Endothelial cell of umbilical vein (primary cell): ENCODE measurements around the gene GRM5. TPM values are rescaled to one million over a fixed set of nuclear protein-coding genes. Genes with fewer than 3 reads are reported as not detected.
"Not testable (repeated sequence)": the region's sequence is repeated elsewhere in the genome, so short reads cannot be mapped to it uniquely, and the experiment has no call there.

Experiments
- BruUV-seq: library from RNA; stranded (reverse); fragments of 400-500 nt; replicated peaks from 2 replicates; lab custom pipeline; 2021; lab: Mats Ljungman, UMichigan
- CTCF ChIA-PET: fragments of 300-600, 350-600 bp; sonication (Branson Sonifier 250); formaldehyde crosslinking; loops from one replicate; lab custom pipeline; 2021; ENCODE audit warnings: antibody characterized with exemption, inconsistent platforms; lab: Charles Lee
- POLR2A ChIA-PET: fragments of 300-600, 350-600 bp; sonication (Branson Sonifier 250); formaldehyde crosslinking; loops from one replicate; lab custom pipeline; 2021; ENCODE audit warnings: antibody characterized with exemption, inconsistent platforms; lab: Charles Lee
- DNase-seq: peaks from one replicate; pipeline ENCODE4 v3.0.0-alpha.2; 2011; ENCODE audit warnings: low read depth, low spot score
- FAIRE-seq: peaks from 2 replicates; lab custom pipeline; 2011; peaks lifted over from hg19 to GRCh38; lab: Jason Lieb, UNC
- H2AFZ ChIP-seq: 2 replicates; pipeline ENCODE4 v1.6.0; 2012; ENCODE audit warnings: low read depth, low read length, control low read depth, inconsistent platforms
- H3K27ac ChIP-seq: 2 replicates; pipeline ENCODE4 v1.5.1; 2011; ENCODE audit warnings: low read depth, mild to moderate bottlenecking, control low read depth, low read length, moderate library complexity; ENCODE audit not compliant: insufficient read depth
- H3K27me3 ChIP-seq, 2 experiments: 2 replicates each; pipeline versions ENCODE4 v1.6.0 to v1.6.1; 2011; ENCODE audit warnings: low read length in 2 of 2, mixed read lengths in 1 of 2; ENCODE audit not compliant: control insufficient read depth in 2 of 2, insufficient read depth in 2 of 2
- H3K36me3 ChIP-seq, 2 experiments: 2 replicates in 1 of 2; 3 replicates in 1 of 2; pipeline ENCODE4 v1.5.1; 2011; ENCODE audit warnings: low read length in 2 of 2, mild to moderate bottlenecking in 1 of 2, moderate library complexity in 1 of 2; ENCODE audit not compliant: control insufficient read depth in 2 of 2, insufficient read depth in 2 of 2; ENCODE audit errors: extremely low read depth in 1 of 2
- H3K4me1 ChIP-seq: 3 replicates; pipeline ENCODE4 v1.5.1; 2011; ENCODE audit warnings: mild to moderate bottlenecking, low read length; ENCODE audit not compliant: control insufficient read depth, insufficient read depth; ENCODE audit errors: extremely low read depth
- H3K4me2 ChIP-seq: 2 replicates; pipeline ENCODE4 v1.6.1; 2011; ENCODE audit warnings: low read length, control low read depth, mixed read lengths; ENCODE audit not compliant: insufficient read depth
- H3K4me3 ChIP-seq, 3 experiments: fragments of 200-600 bp in 1 of 3; sonication (generic), shearing (Covaris generic) in 1 of 3; replicated peaks in 1 of 3; 2 replicates each; pipeline ENCODE4 v1.5.1; 2011 to 2016; ENCODE audit warnings: control low read depth in 3 of 3, low read length in 3 of 3, mild to moderate bottlenecking in 2 of 3, inconsistent platforms in 1 of 3, low read depth in 1 of 3, moderate library complexity in 1 of 3; ENCODE audit not compliant: insufficient read depth in 1 of 3
- H3K79me2 ChIP-seq: 2 replicates; pipeline ENCODE4 v1.6.0; 2012; ENCODE audit warnings: low read length, inconsistent platforms; ENCODE audit not compliant: control insufficient read depth, insufficient read depth
- H3K9ac ChIP-seq: replicated peaks from 2 replicates; pipeline ENCODE3; 2011; ENCODE audit warnings: low read length, control low read depth; ENCODE audit not compliant: insufficient read depth; ENCODE audit errors: extremely low read depth
- H3K9me1 ChIP-seq: replicated peaks from 3 replicates; pipeline ENCODE4 v1.6.0; 2011; ENCODE audit warnings: mild to moderate bottlenecking, low read length; ENCODE audit not compliant: control insufficient read depth, insufficient read depth; ENCODE audit errors: extremely low read depth
- H3K9me3 ChIP-seq: replicated peaks from 2 replicates; pipeline ENCODE4 v1.5.1; 2012; ENCODE audit warnings: low read length, inconsistent platforms; ENCODE audit not compliant: control insufficient read depth, insufficient read depth
- H4K20me1 ChIP-seq: replicated peaks from 2 replicates; pipeline ENCODE3; 2011; ENCODE audit warnings: mild to moderate bottlenecking, low read length; ENCODE audit not compliant: control insufficient read depth, insufficient read depth; ENCODE audit errors: extremely low read depth
- POLR2A ChIP-seq: IDR thresholded peaks from 2 replicates; pipeline ENCODE4 v1.6.1; 2012; ENCODE audit warnings: low read depth, mild to moderate bottlenecking, control low read depth, low read length
- dilution Hi-C: fragments of 300-500 bp; cut with MboI; formaldehyde crosslinking; loops from one replicate; pipeline ENCODE4 v1.15.0; 2019; ENCODE audit warnings: low sequenced_read_pairs; ENCODE audit not compliant: extremely low pct_ligation_motif_present
- intact Hi-C: fragments of 100-400 bp; cut with micrococcal nuclease; formaldehyde crosslinking; loops from one replicate; pipeline ENCODE4 v1.10.0; 2022
- polyA plus RNA-seq, 4 experiments: library from polyadenylated mRNA; depleted of rRNA in 3 of 4; stranded (reverse) in 3 of 4; unstranded in 1 of 4; fragments of >200 nt; gene quantifications; 2 replicates each; pipeline versions ENCODE4 v1.2.1 to v1.2.3, GENCODE V29; 2011 to 2012; ENCODE audit warnings: missing spikeins in 1 of 4
- total RNA-seq: library from RNA; stranded (reverse); gene quantifications from 2 replicates; pipeline ENCODE4 v1.2.3, GENCODE V29; 2021

The GRM5 gene
- total and polyA plus RNA-seq, 2 donors (not counting 3 experiments of a cell fraction or from before 2014, with no cell fraction given), result 0.10 to 0.11 TPM

DNA sequence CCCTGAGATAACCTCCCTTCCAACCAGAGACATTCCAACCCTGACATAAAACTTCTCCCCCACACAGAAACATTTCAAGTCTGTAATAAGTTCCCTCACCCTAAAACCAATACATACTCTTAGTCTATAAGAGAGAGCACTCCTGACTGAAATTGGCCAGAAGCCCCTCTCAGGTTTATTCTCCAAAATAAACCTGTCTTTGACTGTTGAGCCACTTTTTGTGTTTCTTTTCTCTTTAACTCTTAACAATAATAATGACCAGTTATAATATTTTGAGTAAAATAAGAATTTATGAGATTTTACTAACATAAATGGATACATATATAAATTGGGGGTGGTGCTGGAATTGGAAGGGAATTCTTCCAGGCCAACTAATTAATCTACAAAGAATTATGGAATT lies 93.6 kb downstream of the GRM5 start:
- no peak overlapping the region for H3K4me3 ChIP-seq
- BruUV-seq, result no TSS peak
- CTCF ChIA-PET, result no interaction called here
- H3K9ac ChIP-seq, result no peak overlapping the region
- no peak for TF ChIP-seq POLR2A
- H3K79me2 ChIP-seq, result no peaks in the 10 kb centered on the region
- H3K36me3 ChIP-seq, result no peaks in the 10 kb centered on the region
- H3K9me3 ChIP-seq, result no peaks in the 10 kb centered on the region
- H3K9me1 ChIP-seq, result no peaks in the 10 kb centered on the region
- intact Hi-C loops (no loop called here), dilution Hi-C loops (no loop called here)
- no peak overlapping the region for H3K4me2 ChIP-seq
- POLR2A ChIA-PET, result no interaction called here
- no peaks in the 10 kb centered on the region for H4K20me1 ChIP-seq
- H3K27ac ChIP-seq, result no peak overlapping the region
- no peak overlapping the region for H2AFZ ChIP-seq
- no peaks in the 10 kb centered on the region for H3K27me3 ChIP-seq
- FAIRE-seq (no peak), DNase-seq (no peak)
- no peaks in the 10 kb centered on the region for H3K4me1 ChIP-seq

DNA sequence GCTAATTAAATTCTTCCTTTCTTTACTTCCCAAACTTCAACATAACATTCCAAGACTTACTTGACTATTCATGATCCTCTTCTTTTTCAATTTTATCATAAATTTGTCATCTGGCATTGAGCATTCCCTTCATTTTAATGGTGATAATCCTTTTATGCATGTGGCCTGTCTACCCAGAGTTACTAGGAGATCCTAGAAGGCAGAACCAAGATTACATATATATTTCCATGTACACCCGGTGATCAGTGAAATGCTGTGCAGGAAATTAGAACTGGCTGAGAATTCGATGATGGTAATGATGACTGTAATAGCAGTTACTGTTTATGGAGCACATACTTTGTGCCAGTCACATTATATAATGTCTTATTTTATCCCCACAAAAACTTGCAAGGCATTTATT lies 104.2 kb downstream of the GRM5 start:
- not testable (repeated sequence) for H3K4me3 ChIP-seq

DNA sequence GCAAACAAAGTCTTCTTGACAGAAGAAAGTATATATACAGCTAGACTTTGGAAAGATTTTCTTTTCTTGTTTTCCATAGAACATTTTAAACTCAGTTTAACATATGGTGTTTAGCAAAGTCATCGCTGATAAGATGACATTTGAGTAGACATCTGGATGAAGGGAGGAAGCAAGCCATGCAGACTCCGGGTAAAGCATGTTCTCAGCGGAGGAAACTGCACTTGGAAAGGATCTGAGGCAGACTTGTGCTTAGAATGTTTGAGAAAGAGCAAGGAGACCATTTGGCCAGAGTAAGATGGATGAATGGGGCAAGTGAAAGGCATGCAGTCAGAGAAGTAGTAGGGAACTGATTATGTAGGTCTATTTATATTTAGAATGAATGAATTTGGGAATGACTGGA lies 105.9 kb downstream of the GRM5 start:
- H4K20me1 ChIP-seq, H3K4me2 ChIP-seq, H3K9me3 ChIP-seq, intact Hi-C loops, BruUV-seq, H3K9me1 ChIP-seq, FAIRE-seq, H3K27me3 ChIP-seq, H3K4me1 ChIP-seq, CTCF ChIA-PET, POLR2A ChIA-PET, H3K4me3 ChIP-seq, H3K27ac ChIP-seq, H2AFZ ChIP-seq, dilution Hi-C loops, H3K79me2 ChIP-seq, H3K36me3 ChIP-seq, H3K9ac ChIP-seq, DNase-seq: not testable (repeated sequence)

More for the DNA sequence above, 104.2 kb downstream of the GRM5 start:
- CTCF ChIA-PET, FAIRE-seq, H3K9me1 ChIP-seq, DNase-seq, H3K27me3 ChIP-seq, H4K20me1 ChIP-seq, intact Hi-C loops, H2AFZ ChIP-seq, H3K9me3 ChIP-seq, H3K36me3 ChIP-seq, H3K4me2 ChIP-seq, H3K27ac ChIP-seq, BruUV-seq, H3K9ac ChIP-seq, POLR2A ChIA-PET, dilution Hi-C loops, H3K4me1 ChIP-seq, H3K79me2 ChIP-seq: not testable (repeated sequence)
